HG03460 (cell line): Measurements from ENCODE around the gene ZNF267.
"Not testable (repeated sequence)": the region's sequence is repeated elsewhere in the genome, so short reads cannot be mapped to it uniquely, and the experiment has no call there.

Source experiments
- ATAC-seq: cut with Tn5 transposase; IDR thresholded peaks from one replicate; pipeline ENCODE4 v1.9.1; 2021; ENCODE audit not compliant: unreplicated experiment

ZNF267 gene

DNA sequence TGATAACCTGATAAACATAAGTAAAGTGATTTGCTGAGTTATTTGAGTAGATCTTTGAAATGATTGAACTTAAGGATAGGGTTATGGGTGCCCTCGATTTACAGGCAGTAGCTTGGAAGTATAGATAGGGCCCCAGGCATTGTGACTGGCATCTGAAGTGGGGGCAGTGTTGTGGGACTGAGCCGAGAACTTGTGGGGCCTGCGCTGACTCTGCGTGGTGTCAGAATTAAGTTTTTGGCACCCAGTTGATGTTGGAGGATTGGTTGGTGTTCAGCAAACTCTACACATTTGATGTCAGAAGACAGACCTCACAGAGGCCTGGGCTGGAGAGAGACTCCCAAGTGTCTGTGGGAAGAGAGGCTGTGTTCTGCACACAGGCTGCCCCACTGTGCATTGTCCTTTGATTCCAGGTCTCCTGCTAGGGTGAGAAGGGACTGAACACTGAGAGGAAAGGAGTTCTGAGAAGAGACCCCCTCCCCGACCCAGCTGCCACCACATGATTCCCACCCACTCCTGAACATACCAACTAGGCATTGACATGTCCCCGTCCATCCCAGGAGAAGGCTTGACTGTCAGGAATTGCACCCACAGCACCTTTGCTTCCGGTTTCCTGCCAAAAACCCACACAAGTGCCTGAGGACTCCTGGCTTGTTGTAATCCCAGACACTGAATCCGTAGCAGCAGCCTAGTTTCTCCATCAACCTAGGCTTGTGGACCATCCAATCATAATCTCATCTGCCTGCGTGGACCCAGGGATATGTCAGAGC is 4.5 kb downstream of the ZNF267 start:
- no peak for ATAC-seq

- no peak for ATAC-seq
Measured at GRCh38 chr16:31879937-31880321, 6.3 kb downstream of the ZNF267 start.

GRCh38 chr16:31880322-31880979 is 6.8 kb downstream of the ZNF267 start:
- ATAC-seq, result no peak

- no peak for ATAC-seq
Measured at GRCh38 chr16:31886227-31886626, 12.6 kb downstream of the ZNF267 start.

GRCh38 chr16:31888735-31889134 is 15.1 kb downstream of the ZNF267 start:
- ATAC-seq, result no peak

DNA sequence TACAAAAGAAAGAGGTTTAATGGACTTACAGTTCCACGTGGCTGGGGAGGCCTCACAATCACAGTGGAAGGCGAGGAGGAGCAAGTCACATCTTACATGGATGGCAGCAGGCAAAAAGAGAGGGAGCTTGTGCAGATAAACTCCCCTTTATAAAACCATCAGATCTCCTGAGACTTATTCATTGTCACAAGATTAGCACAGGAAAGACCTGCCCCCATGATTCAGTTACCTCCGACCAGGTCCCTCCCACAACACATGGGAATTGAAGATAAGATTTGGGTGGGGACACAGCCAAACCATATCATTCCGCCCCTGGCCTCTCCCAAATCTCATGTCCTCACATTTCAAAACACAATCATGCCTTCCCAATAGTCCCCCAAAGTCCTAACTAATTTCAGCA is 18.5 kb downstream of the ZNF267 start:
- not testable (repeated sequence) for ATAC-seq

DNA sequence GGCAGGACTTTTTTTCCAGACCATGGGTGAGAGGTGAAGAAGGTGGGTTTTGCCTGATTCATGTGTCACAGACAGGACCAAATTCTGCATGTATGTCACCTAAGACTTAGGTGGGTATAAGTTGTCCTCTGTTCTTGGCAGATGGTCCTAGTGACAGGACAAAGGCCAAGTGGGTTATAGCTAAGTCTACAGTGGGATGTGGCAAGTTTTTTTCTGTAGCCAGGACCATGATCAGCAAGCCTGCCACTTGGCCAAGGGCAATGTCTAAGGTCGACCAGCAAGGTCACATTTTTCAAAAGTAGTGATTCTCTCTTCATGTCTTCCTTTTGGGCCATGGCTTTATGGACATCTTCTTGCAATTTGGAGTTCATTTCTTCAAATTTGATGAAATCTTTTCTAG is 20.2 kb downstream of the ZNF267 start:
- ATAC-seq, result no peak

- ATAC-seq, result no peak
Measured at GRCh38 chr16:31897283-31897682, 23.7 kb downstream of the ZNF267 start.

- ATAC-seq, result no peak
Measured at GRCh38 chr16:31899505-31899904, 25.9 kb downstream of the ZNF267 start.

DNA sequence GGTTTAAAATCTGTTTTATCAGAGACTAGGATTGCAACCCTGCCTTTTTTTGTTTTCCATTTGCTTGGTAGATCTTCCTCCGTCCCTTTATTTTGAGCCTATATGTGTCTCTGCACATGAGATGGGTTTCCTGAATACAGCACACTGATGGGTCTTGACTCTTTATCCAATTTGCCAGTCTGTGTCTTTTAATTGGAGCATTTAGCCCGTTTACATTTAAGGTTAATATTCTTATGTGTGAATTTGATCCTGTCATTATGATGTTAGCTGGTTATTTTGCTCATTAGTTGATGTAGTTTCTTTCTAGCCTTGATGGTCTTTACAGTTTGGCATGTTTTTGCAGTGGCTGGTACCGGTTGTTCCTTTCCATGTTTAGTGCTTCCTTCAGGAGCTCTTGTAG is 31.0 kb downstream of the ZNF267 start:
- not testable (repeated sequence) for ATAC-seq

GRCh38 chr16:31913668-31914067 is 40.1 kb downstream of the ZNF267 start:
- no peak for ATAC-seq

- ATAC-seq, result no peak
Measured at GRCh38 chr16:31916056-31916488, 42.5 kb downstream of the ZNF267 start.

GRCh38 chr16:31920373-31920772 is 46.8 kb downstream of the ZNF267 start:
- no peak for ATAC-seq

GRCh38 chr16:31951806-31952205 is 78.2 kb downstream of the ZNF267 start:
- ATAC-seq, result not testable (repeated sequence)

DNA sequence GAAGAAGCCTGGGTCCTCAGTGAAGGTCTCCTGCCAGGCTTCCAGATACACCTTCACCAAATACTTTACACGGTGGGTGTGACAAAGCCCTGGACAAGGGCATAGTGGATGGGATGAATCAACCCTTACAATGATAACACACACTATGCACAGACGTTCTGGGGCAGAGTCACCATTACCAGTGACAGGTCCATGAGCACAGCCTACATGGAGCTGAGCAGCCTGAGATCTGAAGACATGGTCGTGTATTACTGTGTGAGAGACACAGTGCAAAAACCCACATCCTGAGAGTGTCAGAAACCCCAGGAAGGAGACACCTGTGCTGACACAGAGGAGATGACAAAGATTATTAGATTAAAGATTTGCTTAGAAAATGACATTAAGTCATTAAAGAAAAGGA is 78.6 kb downstream of the ZNF267 start:
- ATAC-seq, result not testable (repeated sequence)

DNA sequence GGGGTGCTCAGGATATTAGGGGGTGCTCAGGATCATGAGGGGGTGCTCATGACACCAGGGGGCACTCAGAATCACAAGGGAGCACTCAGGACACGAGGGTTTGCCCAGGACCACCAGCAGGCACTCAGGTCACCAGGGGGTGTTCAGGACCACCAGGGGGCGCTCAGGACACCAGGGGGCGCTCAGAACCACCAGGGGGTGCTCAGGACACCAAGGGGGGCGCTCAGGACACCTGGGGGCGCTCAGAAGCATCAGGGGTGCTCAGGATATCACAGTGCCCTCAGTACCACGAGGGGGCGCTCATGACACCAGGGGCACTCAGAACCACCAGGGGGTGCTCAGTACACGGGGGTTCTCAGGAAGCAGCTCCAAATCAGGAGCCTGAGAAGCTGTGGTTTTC is 82.6 kb downstream of the ZNF267 start:
- ATAC-seq, result not testable (repeated sequence)

DNA sequence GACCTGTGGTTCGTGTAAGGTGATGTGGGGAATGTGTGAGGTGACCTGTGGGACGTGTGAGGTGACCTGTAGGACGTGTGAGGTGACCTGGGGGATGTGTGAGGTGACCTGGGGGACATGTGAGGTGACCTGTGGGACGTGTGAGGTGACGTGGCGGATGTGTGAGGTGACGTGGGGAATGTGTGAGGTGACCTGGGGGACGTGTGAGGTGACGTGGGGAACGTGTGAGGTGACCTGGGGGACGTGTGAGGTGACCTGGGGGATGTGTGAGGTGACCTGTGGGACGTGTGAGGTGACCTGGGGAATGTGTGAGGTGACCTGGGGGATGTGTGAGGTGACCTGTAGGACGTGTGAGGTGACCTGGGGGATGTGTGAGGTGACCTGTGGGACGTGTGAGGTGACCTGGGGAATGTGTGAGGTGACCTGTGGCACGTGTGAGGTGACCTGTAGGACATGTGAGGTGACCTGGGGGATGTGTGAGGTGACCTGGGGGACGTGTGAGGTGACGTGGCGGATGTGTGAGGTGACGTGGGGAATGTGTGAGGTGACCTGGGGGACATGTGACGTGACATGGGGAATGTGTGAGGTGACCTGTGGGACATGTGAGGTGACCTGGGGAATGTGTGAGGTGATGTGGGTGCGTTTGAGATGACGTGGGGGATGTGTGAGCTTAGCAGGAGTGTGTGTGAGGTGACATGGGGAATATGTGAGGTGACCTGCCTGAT is 86.7 kb downstream of the ZNF267 start:
- ATAC-seq, result not testable (repeated sequence)
